ENCODE results near the gene L2HGDH. TPM values are rescaled to one million over a fixed set of nuclear protein-coding genes. Genes with fewer than 3 reads are reported as not detected.

Gene L2HGDH
- total RNA-seq, 2 experiments from 2014 or later: 8.7 to 19.8 TPM

- Histone ChIP-seq H3K4me1 (ENCODE audit: insufficient read depth, low read length, poor library complexity, severe bottlenecking) (no peaks in the 10 kb centered on the region), H4K20me1 (ENCODE audit: insufficient read depth, low read length) (no peaks in the 10 kb centered on the region), H3K4me2 (ENCODE audit: low read length) (no peak overlapping the region), H3K9me2 (ENCODE audit: insufficient read depth, low read length) (no peaks in the 10 kb centered on the region), H3K27ac (ENCODE audit: low read depth, low read length, poor library complexity, severe bottlenecking) (no peak overlapping the region), H3K79me2 (ENCODE audit: insufficient read depth, low read depth, low read length) (peaks cover 19% of the 10 kb centered on the region), H3K9me3 (ENCODE audit: low read length) (no peaks in the 10 kb centered on the region), H3K36me3 (ENCODE audit: insufficient read depth, low read length) (no peaks in the 10 kb centered on the region), H3K4me3 (ENCODE audit: low read depth, low read length, poor library complexity, severe bottlenecking) (no peak overlapping the region), H2AFZ (ENCODE audit: low read length) (no peak overlapping the region)
- intact Hi-C loops (cut with micrococcal nuclease; ENCODE audit: unreplicated experiment): no loop called here
- BruUV-seq (replicated peaks): no TSS peak
- POLR2A ChIA-PET: interaction anchor here (0.7 kb wide), 2 partner anchors 42 to 590 kb away, joined by 3 to 5 read pairs; no protein-coding TSS in a partner anchor
- TF ChIP-seq EZH2phosphoT487 (IDR thresholded peaks at IDR 0.05; ENCODE audit: borderline replicate concordance, low read depth, low read length): no peak
- TF ChIP-seq CTCF (conservative IDR thresholded peaks at IDR 0.05; ENCODE audit: low read length): no peak
- DNase-seq (ENCODE audit: low spot score): no peak
- CTCF ChIA-PET (ENCODE audit: unreplicated experiment): no interaction called here
These were observed 98.2 kb downstream of the L2HGDH start for GRCh38 chr14:50213795-50214194.

DNA sequence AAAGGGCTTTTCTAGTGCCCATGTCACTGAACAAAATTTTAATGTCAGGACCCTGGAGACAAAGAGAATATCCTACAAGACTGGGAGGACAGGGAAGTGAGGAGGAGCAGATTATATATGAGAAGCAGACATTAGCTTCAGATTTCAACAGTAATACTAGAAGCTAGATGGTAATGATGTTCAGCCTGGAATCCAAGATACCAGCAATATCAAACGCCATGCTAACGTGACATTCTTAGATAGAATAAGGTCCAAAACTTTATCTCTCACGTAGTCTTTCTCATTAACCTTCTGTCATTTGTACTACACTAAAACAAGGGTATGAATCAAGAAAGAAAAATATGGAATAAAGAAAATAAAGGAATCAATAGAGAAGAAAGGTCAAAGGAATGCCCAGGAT is 99.3 kb downstream of the L2HGDH start:
- TF ChIP-seq CTCF (conservative IDR thresholded peaks at IDR 0.05; ENCODE audit: low read length) (no peak), EZH2phosphoT487 (IDR thresholded peaks at IDR 0.05; ENCODE audit: borderline replicate concordance, low read depth, low read length) (no peak)
- Histone ChIP-seq H3K9me3 (ENCODE audit: low read length) (no peaks in the 10 kb centered on the region), H3K9me2 (ENCODE audit: insufficient read depth, low read length) (no peaks in the 10 kb centered on the region), H3K79me2 (ENCODE audit: insufficient read depth, low read depth, low read length) (peaks cover 19% of the 10 kb centered on the region), H3K4me3 (ENCODE audit: low read depth, low read length, poor library complexity, severe bottlenecking) (no peak overlapping the region), H2AFZ (ENCODE audit: low read length) (no peak overlapping the region), H3K27ac (ENCODE audit: low read depth, low read length, poor library complexity, severe bottlenecking) (no peak overlapping the region), H3K4me2 (ENCODE audit: low read length) (no peak overlapping the region), H3K36me3 (ENCODE audit: insufficient read depth, low read length) (no peaks in the 10 kb centered on the region), H4K20me1 (ENCODE audit: insufficient read depth, low read length) (no peaks in the 10 kb centered on the region), H3K4me1 (ENCODE audit: insufficient read depth, low read length, poor library complexity, severe bottlenecking) (no peaks in the 10 kb centered on the region)
- POLR2A ChIA-PET: no interaction called here
- DNase-seq (ENCODE audit: low spot score): no peak
- no TSS peak for BruUV-seq (replicated peaks)
- intact Hi-C loops (cut with micrococcal nuclease; ENCODE audit: unreplicated experiment): no loop called here
- CTCF ChIA-PET (ENCODE audit: unreplicated experiment): no interaction called here

GRCh38 chr14:50210074-50210473 is 102.0 kb downstream of the L2HGDH start:
- H3K4me2 ChIP-seq (ENCODE audit: low read length): no peak overlapping the region
- TF ChIP-seq CTCF (conservative IDR thresholded peaks at IDR 0.05; ENCODE audit: low read length): no peak
- H3K4me1 ChIP-seq (ENCODE audit: insufficient read depth, low read length, poor library complexity, severe bottlenecking): no peaks in the 10 kb centered on the region
- H3K4me3 ChIP-seq (ENCODE audit: low read depth, low read length, poor library complexity, severe bottlenecking): no peak overlapping the region
- H3K27ac ChIP-seq (ENCODE audit: low read depth, low read length, poor library complexity, severe bottlenecking): no peak overlapping the region
- H4K20me1 ChIP-seq (ENCODE audit: insufficient read depth, low read length): no peaks in the 10 kb centered on the region
- POLR2A ChIA-PET: interaction anchor here (0.6 to 1.7 kb wide), 10 partner anchors 9 to 552 kb away, joined by 3 to 7 read pairs (median 3); no protein-coding TSS in a partner anchor
- H3K9me2 ChIP-seq (ENCODE audit: insufficient read depth, low read length): no peaks in the 10 kb centered on the region
- no peaks in the 10 kb centered on the region for H3K36me3 ChIP-seq (ENCODE audit: insufficient read depth, low read length)
- no peaks in the 10 kb centered on the region for H3K9me3 ChIP-seq (ENCODE audit: low read length)
- CTCF ChIA-PET (ENCODE audit: unreplicated experiment): no interaction called here
- H2AFZ ChIP-seq (ENCODE audit: low read length): no peak overlapping the region
- BruUV-seq (replicated peaks): no TSS peak
- peaks cover 7% of the 10 kb centered on the region for H3K79me2 ChIP-seq (ENCODE audit: insufficient read depth, low read depth, low read length)
- no peak for DNase-seq (ENCODE audit: low spot score)
- intact Hi-C loops (cut with micrococcal nuclease; ENCODE audit: unreplicated experiment): no loop called here
